A673 (cell line): ENCODE results near the gene ATAD5. TPM values are rescaled to one million over a fixed set of nuclear protein-coding genes. Genes with fewer than 3 reads are reported as not detected.

Experiments
- BruUV-seq: library from RNA; stranded (reverse); fragments of 400-500 nt; replicated peaks from 2 replicates; lab custom pipeline; 2021; lab: Mats Ljungman, UMichigan
- CTCF ChIA-PET: fragments of 300-600 bp; sonication (Branson Sonifier 250); formaldehyde crosslinking; loops from one replicate; lab custom pipeline; 2022; ENCODE audit warnings: antibody characterized with exemption; lab: Charles Lee
- POLR2A ChIA-PET: fragments of 300-600 bp; sonication (Branson Sonifier 250); formaldehyde crosslinking; loops from one replicate; lab custom pipeline; 2022; ENCODE audit warnings: antibody characterized with exemption; ENCODE audit not compliant: low non-redundant PET; lab: Charles Lee
- DNase-seq: peaks from one replicate; pipeline ENCODE4 v3.0.0-alpha.2; 2015; ENCODE audit warnings: low spot score
- H3K27ac ChIP-seq: fragments of 200-600 bp; sonication (generic); 2 replicates; pipeline ENCODE4 v1.5.1; 2016; ENCODE audit warnings: mixed run types, low read depth, mild to moderate bottlenecking, mixed read lengths, antibody characterized with exemption, low read length; ENCODE audit not compliant: poor library complexity, severe bottlenecking
- H3K27me3 ChIP-seq: fragments of 200-600 bp; sonication (generic); replicated peaks from 2 replicates; pipeline ENCODE4 v1.6.1; 2017; ENCODE audit warnings: mixed run types, low read depth, mild to moderate bottlenecking, mixed read lengths, antibody characterized with exemption, low read length; ENCODE audit not compliant: insufficient read depth, poor library complexity
- H3K36me3 ChIP-seq: fragments of 200-600 bp; sonication (generic); 2 replicates; pipeline ENCODE4 v1.6.1; 2016; ENCODE audit warnings: mixed run types, mild to moderate bottlenecking, mixed read lengths, antibody characterized with exemption, low read length; ENCODE audit not compliant: insufficient read depth, poor library complexity, severe bottlenecking
- H3K4me1 ChIP-seq: fragments of 200-600 bp; sonication (generic); 2 replicates; pipeline ENCODE4 v1.6.1; 2017; ENCODE audit warnings: mixed run types, mild to moderate bottlenecking, mixed read lengths, antibody characterized with exemption, low read length; ENCODE audit not compliant: insufficient read depth, poor library complexity, severe bottlenecking
- H3K4me3 ChIP-seq: fragments of 200-600 bp; sonication (generic); 2 replicates; pipeline ENCODE4 v1.5.1; 2016; ENCODE audit warnings: low read depth, mixed run types, mild to moderate bottlenecking, mixed read lengths, low read length; ENCODE audit not compliant: poor library complexity, severe bottlenecking
- H3K9me3 ChIP-seq: fragments of 200-600 bp; sonication (generic); 2 replicates; pipeline ENCODE4 v1.6.1; 2016; ENCODE audit warnings: mixed run types, low read depth, mild to moderate bottlenecking, mixed read lengths, antibody characterized with exemption, low read length; ENCODE audit not compliant: poor library complexity, severe bottlenecking
- CTCF ChIP-seq: fragments of 300-800, 200-600 bp; sonication (generic); conservative IDR thresholded peaks from 2 replicates; pipeline ENCODE4 v1.5.1; 2017; ENCODE audit warnings: low read depth, mild to moderate bottlenecking, antibody characterized with exemption, low read length, moderate library complexity, mixed read lengths
- EZH2 ChIP-seq: fragments of 200-600 bp; sonication (generic); IDR thresholded peaks from 2 replicates; pipeline ENCODE4 v1.6.1; 2017; ENCODE audit warnings: borderline replicate concordance, low read depth, mild to moderate bottlenecking, mixed read lengths, antibody characterized with exemption, low read length; ENCODE audit not compliant: poor library complexity, severe bottlenecking
- intact Hi-C: fragments of 100-400 bp; cut with micrococcal nuclease; formaldehyde crosslinking; loops from one replicate; pipeline ENCODE4 v1.10.0; 2022; ENCODE audit not compliant: unreplicated experiment
- total RNA-seq: library from RNA; stranded (reverse); gene quantifications from 2 replicates; pipeline ENCODE4 v1.2.3, GENCODE V29; 2021

Gene ATAD5
- total RNA-seq, 1 experiment from 2014 or later, result 17.4 TPM

GRCh38 chr17:30894236-30894635 lies 62.5 kb downstream of the ATAD5 start:
- no peak overlapping the region for H3K4me3 ChIP-seq
- no peaks in the 10 kb centered on the region for H3K9me3 ChIP-seq
- H3K36me3 ChIP-seq, result peaks cover 7% of the 10 kb centered on the region
- H3K27me3 ChIP-seq, result no peaks in the 10 kb centered on the region
- BruUV-seq, result no TSS peak
- no peak for DNase-seq
- intact Hi-C loops, result no loop called here
- CTCF ChIA-PET, result no interaction called here
- no peak overlapping the region for H3K27ac ChIP-seq
- no peak for TF ChIP-seq CTCF
- TF ChIP-seq EZH2, result no peak
- POLR2A ChIA-PET, result no interaction called here
- H3K4me1 ChIP-seq, result no peaks in the 10 kb centered on the region

GRCh38 chr17:30897311-30897710 lies 65.5 kb downstream of the ATAD5 start:
- Histone ChIP-seq H3K4me3 (no peak overlapping the region), H3K4me1 (no peaks in the 10 kb centered on the region), H3K27me3 (no peaks in the 10 kb centered on the region), H3K9me3 (no peaks in the 10 kb centered on the region), H3K27ac (no peak overlapping the region), H3K36me3 (peaks cover 7% of the 10 kb centered on the region)
- ChIA-PET POLR2A (no interaction called here), CTCF (no interaction called here)
- no peak for TF ChIP-seq EZH2
- no TSS peak for BruUV-seq
- intact Hi-C loops, result no loop called here
- DNase-seq, result no peak

- Histone ChIP-seq H3K4me3 (peak overlapping the region; percentile 82), H3K9me3 (no peaks in the 10 kb centered on the region), H3K27ac (peak overlapping the region; percentile 84), H3K4me1 (no peaks in the 10 kb centered on the region), H3K27me3 (no peaks in the 10 kb centered on the region), H3K36me3 (no peaks in the 10 kb centered on the region)
- DNase-seq, result peak; percentile 18
- BruUV-seq, result TSS peak; percentile 60
- intact Hi-C loops, result no loop called here
- ChIA-PET CTCF (no interaction called here), POLR2A (no interaction called here)
- no peak for TF ChIP-seq EZH2
- TF ChIP-seq CTCF, result no peak
Observed at GRCh38 chr17:30905742-30906100, 74.0 kb downstream of the ATAD5 start.
